ENCODE measurements around the gene RPS6KB2. TPM values are rescaled to one million over a fixed set of nuclear protein-coding genes. Genes with fewer than 3 reads are reported as not detected.

RPS6KB2 gene
- total RNA-seq, 2 donors from 2014 or later = 35.5 to 44.6 TPM

DNA sequence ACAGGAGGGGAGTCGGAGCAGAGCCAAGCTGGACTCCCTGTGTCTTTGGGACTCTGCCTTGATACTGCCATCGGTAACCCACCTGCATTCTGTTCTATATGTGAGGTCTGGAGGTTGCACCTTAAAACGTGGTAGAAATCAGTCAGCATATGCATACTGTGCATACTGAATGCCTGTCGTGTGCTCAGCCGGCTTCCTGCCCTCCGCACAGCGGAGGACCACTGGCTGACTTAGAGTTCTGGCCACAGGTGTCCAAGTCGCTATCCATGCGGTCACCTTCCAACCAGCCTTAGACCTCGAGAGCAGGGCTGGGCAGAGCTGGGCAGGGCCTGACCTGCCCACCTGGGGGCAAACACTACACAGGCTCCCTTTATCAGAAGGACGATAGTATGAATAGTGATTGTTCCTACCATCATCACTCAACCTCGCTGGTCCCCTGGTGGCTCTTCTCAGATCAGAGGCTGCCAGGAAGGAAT lies 20.6 kb upstream of the RPS6KB2 start:
- TF ChIP-seq, protein P1, sequence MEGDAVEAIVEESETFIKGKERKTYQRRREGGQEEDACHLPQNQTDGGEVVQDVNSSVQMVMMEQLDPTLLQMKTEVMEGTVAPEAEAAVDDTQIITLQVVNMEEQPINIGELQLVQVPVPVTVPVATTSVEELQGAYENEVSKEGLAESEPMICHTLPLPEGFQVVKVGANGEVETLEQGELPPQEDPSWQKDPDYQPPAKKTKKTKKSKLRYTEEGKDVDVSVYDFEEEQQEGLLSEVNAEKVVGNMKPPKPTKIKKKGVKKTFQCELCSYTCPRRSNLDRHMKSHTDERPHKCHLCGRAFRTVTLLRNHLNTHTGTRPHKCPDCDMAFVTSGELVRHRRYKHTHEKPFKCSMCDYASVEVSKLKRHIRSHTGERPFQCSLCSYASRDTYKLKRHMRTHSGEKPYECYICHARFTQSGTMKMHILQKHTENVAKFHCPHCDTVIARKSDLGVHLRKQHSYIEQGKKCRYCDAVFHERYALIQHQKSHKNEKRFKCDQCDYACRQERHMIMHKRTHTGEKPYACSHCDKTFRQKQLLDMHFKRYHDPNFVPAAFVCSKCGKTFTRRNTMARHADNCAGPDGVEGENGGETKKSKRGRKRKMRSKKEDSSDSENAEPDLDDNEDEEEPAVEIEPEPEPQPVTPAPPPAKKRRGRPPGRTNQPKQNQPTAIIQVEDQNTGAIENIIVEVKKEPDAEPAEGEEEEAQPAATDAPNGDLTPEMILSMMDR (IDR thresholded peaks at IDR 0.05) = no peak
- H3K36me3 ChIP-seq = no peaks in the 10 kb centered on the region
- H3K27ac ChIP-seq = no peak overlapping the region
- no peak overlapping the region for H3K4me3 ChIP-seq
- H3K9me3 ChIP-seq = no peaks in the 10 kb centered on the region
- H3K27me3 ChIP-seq = no peaks in the 10 kb centered on the region
- H3K4me1 ChIP-seq = peaks cover 0 to 34% of the 10 kb centered on the region in 2 donors
- DNase-seq (ENCODE audit: low spot score) = no peak

DNA sequence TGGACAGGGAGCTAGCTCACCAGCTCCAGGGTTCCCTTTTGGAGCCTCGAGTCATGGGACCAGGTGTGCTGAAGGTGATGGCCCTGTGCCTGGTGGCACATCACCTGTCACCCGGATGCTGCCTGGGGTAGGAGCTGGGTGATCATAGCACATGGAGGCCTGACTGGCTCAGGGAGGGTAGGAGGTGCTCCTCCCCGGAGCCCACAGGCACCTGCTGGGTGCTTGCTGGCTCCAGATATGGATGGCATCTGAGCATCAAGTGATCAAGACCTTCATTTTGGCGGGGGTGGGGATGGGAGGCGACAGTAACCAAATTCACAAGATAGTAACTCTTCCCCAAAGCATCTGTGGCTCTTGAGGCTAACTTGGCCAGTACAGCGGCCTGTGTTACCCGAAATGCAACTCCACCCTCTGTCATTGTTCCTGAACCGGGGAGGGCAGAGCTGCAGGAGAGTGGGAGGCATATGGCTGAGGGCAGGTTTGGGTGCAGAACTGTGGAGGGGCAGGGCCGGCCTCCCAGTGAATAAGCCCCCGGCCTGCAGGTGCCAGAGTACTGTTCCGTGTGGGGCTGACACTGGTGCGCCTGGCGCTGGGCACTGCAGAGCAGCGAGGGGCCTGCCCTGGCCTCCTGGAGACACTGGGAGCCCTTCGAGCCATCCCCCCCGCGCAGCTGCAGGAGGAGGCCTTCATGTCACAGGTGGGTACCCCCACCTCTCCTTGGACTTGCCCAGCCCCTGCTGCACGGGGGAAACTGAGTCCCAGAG lies 19.7 kb upstream of the RPS6KB2 start:
- TF ChIP-seq, protein P1 (IDR thresholded peaks at IDR 0.05) = no peak
- Histone ChIP-seq H3K4me1 (peaks cover 0 to 30% of the 10 kb centered on the region in 2 donors), H3K4me3 (no peak overlapping the region), H3K27me3 (no peaks in the 10 kb centered on the region), H3K9me3 (no peaks in the 10 kb centered on the region), H3K27ac (no peak overlapping the region), H3K36me3 (no peaks in the 10 kb centered on the region)
- DNase-seq (ENCODE audit: low spot score) = no peak

- peaks cover 0 to 30% of the 10 kb centered on the region in 2 donors for H3K4me1 ChIP-seq
- H3K27me3 ChIP-seq = no peaks in the 10 kb centered on the region
- H3K4me3 ChIP-seq = no peak overlapping the region
- no peaks in the 10 kb centered on the region for H3K9me3 ChIP-seq
- TF ChIP-seq, protein P1 (IDR thresholded peaks at IDR 0.05) = no peak
- H3K36me3 ChIP-seq = no peaks in the 10 kb centered on the region
- no peak for DNase-seq (ENCODE audit: low spot score)
- no peak overlapping the region for H3K27ac ChIP-seq
Observed at GRCh38 chr11:67409261-67409666, 19.0 kb upstream of the RPS6KB2 start.

DNA sequence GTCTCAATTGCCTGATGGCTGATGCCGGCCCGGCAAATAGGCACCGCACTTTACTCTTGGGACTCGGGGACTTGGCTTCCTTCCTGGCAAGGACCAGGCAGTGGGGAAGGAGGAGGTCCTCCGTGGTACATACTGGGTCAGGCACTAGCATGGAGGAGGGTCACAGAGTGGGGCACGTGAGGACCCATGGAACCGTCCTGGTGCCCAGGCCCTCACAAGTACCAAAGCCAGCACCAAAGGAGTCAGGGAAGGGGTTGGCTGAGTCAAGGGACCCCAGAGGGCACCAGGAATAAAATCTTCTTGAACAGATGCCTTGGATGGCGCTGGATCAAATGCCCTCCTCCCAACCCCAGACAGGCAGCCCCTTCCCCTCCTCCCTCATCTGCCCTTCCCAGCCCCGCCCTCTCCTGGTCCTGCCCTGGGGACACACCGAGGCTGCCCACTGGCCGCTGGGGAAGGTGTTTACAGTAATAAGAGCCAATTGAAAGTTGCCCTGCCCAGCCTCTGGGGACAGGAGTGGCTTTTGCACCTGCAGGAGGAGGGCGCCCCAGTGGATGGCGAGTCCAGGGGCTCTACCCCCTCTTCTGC lies 18.4 kb upstream of the RPS6KB2 start:
- Histone ChIP-seq H3K27ac (no peak overlapping the region), H3K9me3 (no peaks in the 10 kb centered on the region), H3K4me3 (no peak overlapping the region), H3K4me1 (peaks cover 0 to 32% of the 10 kb centered on the region in 2 donors), H3K36me3 (no peaks in the 10 kb centered on the region), H3K27me3 (no peaks in the 10 kb centered on the region)
- no peak for DNase-seq (ENCODE audit: low spot score)
- TF ChIP-seq, protein P1 (IDR thresholded peaks at IDR 0.05) = no peak

DNA sequence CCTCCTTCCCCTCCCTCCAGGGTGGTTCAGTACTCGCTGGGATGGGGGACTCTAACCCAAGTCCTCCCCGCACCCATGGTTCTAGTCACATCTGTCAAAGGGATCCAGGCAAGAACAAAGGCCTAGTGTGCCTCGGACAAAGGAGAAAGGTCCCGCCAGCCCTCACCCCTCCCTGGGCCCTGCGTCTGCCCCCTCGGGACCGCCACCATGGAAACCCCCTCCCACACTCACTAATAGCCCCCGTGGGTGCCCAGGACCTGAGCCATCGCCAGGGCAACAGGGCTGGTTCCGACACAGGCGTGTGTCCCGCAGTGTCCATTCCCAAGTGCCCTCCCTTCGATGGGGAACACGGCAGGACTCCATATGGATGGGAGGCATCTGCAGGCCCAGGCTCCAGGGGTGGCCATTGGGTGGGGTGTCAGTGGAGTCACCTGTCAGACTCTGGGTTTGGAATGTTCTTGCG lies 17.9 kb upstream of the RPS6KB2 start:
- no peak overlapping the region for H3K27ac ChIP-seq
- TF ChIP-seq, protein P1 (IDR thresholded peaks at IDR 0.05) = no peak
- no peaks in the 10 kb centered on the region for H3K36me3 ChIP-seq
- DNase-seq (ENCODE audit: low spot score) = no peak
- no peaks in the 10 kb centered on the region for H3K27me3 ChIP-seq
- H3K9me3 ChIP-seq = no peaks in the 10 kb centered on the region
- H3K4me1 ChIP-seq = peaks cover 0 to 37% of the 10 kb centered on the region in 2 donors
- H3K4me3 ChIP-seq = no peak overlapping the region
